Panc1 (cell line): ENCODE results near the gene RPL23. TPM values are rescaled to one million over a fixed set of nuclear protein-coding genes. Genes with fewer than 3 reads are reported as not detected.

ENCODE experiments used
- ATAC-seq: fragments of 200-7000 bp; cut with Tn5 transposase; 2 replicates; pipeline ENCODE4 v1.9.1; 2020; ENCODE audit warnings: mild to moderate bottlenecking, moderate library complexity
- BruUV-seq: library from RNA; stranded (reverse); fragments of 400-500 nt; replicated peaks from 2 replicates; lab custom pipeline; 2021; lab: Mats Ljungman, UMichigan
- CTCF ChIA-PET: fragments of 300-600 bp; sonication (Branson Sonifier 250); formaldehyde crosslinking; loops from one replicate; lab custom pipeline; 2022; ENCODE audit warnings: antibody characterized with exemption; lab: Charles Lee
- POLR2A ChIA-PET: fragments of 300-600 bp; sonication (Branson Sonifier 250); formaldehyde crosslinking; loops from one replicate; lab custom pipeline; 2022; ENCODE audit warnings: antibody characterized with exemption; lab: Charles Lee
- DNase-seq: peaks from one replicate; pipeline ENCODE4 v3.0.0-alpha.2; 2010; ENCODE audit warnings: low read depth, low spot score
- H3K27ac ChIP-seq: 2 replicates; pipeline ENCODE4 v1.5.1; 2011; ENCODE audit warnings: mild to moderate bottlenecking, low read length, inconsistent platforms
- H3K27me3 ChIP-seq: fragments of 200-500 bp; sonication (Bioruptor generic); 2 replicates; pipeline ENCODE4 v1.6.0; 2014; ENCODE audit warnings: low read length, inconsistent platforms; ENCODE audit not compliant: control insufficient read depth, insufficient read depth
- H3K36me3 ChIP-seq: fragments of 200-500 bp; sonication (Bioruptor generic); 2 replicates; pipeline ENCODE4 v1.5.1; 2014; ENCODE audit warnings: inconsistent platforms, mild to moderate bottlenecking, low read length, moderate library complexity; ENCODE audit not compliant: control insufficient read depth, insufficient read depth
- H3K4me1 ChIP-seq: 2 replicates; pipeline ENCODE4 v1.5.1; 2011; ENCODE audit warnings: inconsistent platforms, mild to moderate bottlenecking, low read length, moderate library complexity; ENCODE audit not compliant: control insufficient read depth, insufficient read depth
- H3K4me3 ChIP-seq, 2 experiments: 2 replicates each; pipeline ENCODE4 v1.5.1; 2011 to 2012; ENCODE audit warnings: low read depth in 2 of 2, low read length in 2 of 2, mild to moderate bottlenecking in 2 of 2, inconsistent platforms in 1 of 2, moderate library complexity in 1 of 2
- H3K9me3 ChIP-seq: fragments of 200-500 bp; sonication (Bioruptor generic); 2 replicates; pipeline ENCODE4 v1.5.1; 2014; ENCODE audit warnings: low read depth, mild to moderate bottlenecking, inconsistent platforms, low read length, moderate library complexity; ENCODE audit not compliant: control insufficient read depth, insufficient read depth
- POLR2AphosphoS5 ChIP-seq: IDR thresholded peaks from 2 replicates; pipeline ENCODE4 v1.6.1; 2012; ENCODE audit warnings: mild to moderate bottlenecking, low read depth, low read length, moderate library complexity
- TCF7L2 ChIP-seq: IDR thresholded peaks from 2 replicates; pipeline ENCODE4 v1.6.1; 2011; ENCODE audit warnings: mild to moderate bottlenecking, low read depth, low read length, inconsistent platforms
- in situ Hi-C: cut with HindIII; loops from 2 replicates; pipeline ENCODE4 v1.10.0; 2016; ENCODE audit warnings: low sequenced_read_pairs, low pct_unique_long_range_greater_than_20kb
- intact Hi-C: fragments of 100-400 bp; cut with micrococcal nuclease; formaldehyde crosslinking; loops from one replicate; pipeline ENCODE4 v1.10.0; 2022; ENCODE audit not compliant: unreplicated experiment
- total RNA-seq: library from RNA; stranded (reverse); gene quantifications from one replicate; pipeline ENCODE4 v1.2.1, GENCODE V29; 2021; ENCODE audit not compliant: unreplicated experiment
- TF ChIP-seq, protein P1 (sequence below): fragments of 450-650 bp; IDR thresholded peaks from 2 replicates; pipeline ENCODE4 v1.5.1; 2017; ENCODE audit warnings: mild to moderate bottlenecking
- TF ChIP-seq, protein P2 (sequence below), 2 experiments: IDR thresholded peaks; 2 replicates each; pipeline ENCODE4 v1.6.1; 2011 to 2012; ENCODE audit warnings: low read depth in 2 of 2, control low read depth in 1 of 2, low read length in 1 of 2, mild to moderate bottlenecking in 1 of 2, moderate library complexity in 1 of 2; ENCODE audit not compliant: insufficient read depth in 1 of 2

Gene RPL23
- total RNA-seq, 1 experiment from 2014 or later, result 649 TPM

DNA sequence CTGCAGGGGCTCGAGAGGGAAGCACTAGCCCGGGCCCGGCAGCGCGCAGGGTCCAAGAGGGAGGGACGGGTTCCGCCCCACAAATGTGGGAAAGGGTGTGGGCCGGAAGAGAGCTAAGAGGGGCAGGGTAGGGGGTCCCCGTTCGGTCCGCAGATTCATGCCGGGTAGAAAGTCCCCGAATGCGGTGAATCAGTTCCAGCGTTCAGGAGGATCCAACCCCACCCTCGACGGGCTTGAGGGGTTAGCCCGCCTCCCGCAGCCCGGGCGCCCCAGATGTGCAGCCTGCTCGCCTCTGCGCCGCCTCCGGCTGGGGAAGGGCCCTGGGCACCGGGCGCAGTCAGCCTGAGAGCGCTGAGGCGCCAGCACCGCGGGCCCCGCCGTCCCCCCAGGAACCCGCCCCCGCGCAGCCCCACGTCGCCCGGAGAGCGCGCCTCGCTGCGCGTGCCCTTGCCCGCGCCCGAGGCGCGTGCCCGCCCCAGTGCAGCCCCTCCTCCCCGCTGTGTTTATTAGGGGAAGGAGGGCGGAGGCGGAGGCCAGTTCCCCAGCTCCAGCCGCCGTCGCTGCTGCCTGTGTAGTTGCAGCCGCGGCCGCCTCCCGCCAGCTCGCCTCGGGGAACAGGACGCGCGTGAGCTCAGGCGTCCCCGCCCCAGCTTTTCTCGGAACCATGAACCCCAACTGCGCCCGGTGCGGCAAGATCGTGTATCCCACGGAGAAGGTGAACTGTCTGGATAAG, 16.2 kb upstream of the RPL23 start, which contains the start of gene LASP1:
LASP1 (plus strand) TSS at position 533 of the 733 bp plus-strand sequence; CDS start at position 665, 132 bp downstream.
- Histone ChIP-seq H3K9me3 (no peaks in the 10 kb centered on the region), H3K27me3 (no peaks in the 10 kb centered on the region), H3K4me1 (peaks cover 34% of the 10 kb centered on the region), H3K27ac (peak within 1 kb of the TSS; percentile 89), H3K36me3 (no peaks in the 10 kb centered on the region; the same call in 1 of the 2 replicates), H3K4me3 (peak within 1 kb of the TSS; percentile 87 to 94)
- ATAC-seq (peak; percentile 76), DNase-seq (no peak)
- ChIA-PET POLR2A (no interaction called here), CTCF (interaction anchor here (0.7 kb wide), 1 partner anchor 71 kb away, joined by 9 read pairs; no protein-coding TSS in a partner anchor)
- in situ Hi-C loops, result no loop called here
- intact Hi-C loops, result no loop called here
- BruUV-seq, result no TSS peak
- TF ChIP-seq POLR2AphosphoS5, result peak; percentile 86
- TF ChIP-seq, protein P1, sequence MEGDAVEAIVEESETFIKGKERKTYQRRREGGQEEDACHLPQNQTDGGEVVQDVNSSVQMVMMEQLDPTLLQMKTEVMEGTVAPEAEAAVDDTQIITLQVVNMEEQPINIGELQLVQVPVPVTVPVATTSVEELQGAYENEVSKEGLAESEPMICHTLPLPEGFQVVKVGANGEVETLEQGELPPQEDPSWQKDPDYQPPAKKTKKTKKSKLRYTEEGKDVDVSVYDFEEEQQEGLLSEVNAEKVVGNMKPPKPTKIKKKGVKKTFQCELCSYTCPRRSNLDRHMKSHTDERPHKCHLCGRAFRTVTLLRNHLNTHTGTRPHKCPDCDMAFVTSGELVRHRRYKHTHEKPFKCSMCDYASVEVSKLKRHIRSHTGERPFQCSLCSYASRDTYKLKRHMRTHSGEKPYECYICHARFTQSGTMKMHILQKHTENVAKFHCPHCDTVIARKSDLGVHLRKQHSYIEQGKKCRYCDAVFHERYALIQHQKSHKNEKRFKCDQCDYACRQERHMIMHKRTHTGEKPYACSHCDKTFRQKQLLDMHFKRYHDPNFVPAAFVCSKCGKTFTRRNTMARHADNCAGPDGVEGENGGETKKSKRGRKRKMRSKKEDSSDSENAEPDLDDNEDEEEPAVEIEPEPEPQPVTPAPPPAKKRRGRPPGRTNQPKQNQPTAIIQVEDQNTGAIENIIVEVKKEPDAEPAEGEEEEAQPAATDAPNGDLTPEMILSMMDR, result no peak
- TF ChIP-seq, protein P2, sequence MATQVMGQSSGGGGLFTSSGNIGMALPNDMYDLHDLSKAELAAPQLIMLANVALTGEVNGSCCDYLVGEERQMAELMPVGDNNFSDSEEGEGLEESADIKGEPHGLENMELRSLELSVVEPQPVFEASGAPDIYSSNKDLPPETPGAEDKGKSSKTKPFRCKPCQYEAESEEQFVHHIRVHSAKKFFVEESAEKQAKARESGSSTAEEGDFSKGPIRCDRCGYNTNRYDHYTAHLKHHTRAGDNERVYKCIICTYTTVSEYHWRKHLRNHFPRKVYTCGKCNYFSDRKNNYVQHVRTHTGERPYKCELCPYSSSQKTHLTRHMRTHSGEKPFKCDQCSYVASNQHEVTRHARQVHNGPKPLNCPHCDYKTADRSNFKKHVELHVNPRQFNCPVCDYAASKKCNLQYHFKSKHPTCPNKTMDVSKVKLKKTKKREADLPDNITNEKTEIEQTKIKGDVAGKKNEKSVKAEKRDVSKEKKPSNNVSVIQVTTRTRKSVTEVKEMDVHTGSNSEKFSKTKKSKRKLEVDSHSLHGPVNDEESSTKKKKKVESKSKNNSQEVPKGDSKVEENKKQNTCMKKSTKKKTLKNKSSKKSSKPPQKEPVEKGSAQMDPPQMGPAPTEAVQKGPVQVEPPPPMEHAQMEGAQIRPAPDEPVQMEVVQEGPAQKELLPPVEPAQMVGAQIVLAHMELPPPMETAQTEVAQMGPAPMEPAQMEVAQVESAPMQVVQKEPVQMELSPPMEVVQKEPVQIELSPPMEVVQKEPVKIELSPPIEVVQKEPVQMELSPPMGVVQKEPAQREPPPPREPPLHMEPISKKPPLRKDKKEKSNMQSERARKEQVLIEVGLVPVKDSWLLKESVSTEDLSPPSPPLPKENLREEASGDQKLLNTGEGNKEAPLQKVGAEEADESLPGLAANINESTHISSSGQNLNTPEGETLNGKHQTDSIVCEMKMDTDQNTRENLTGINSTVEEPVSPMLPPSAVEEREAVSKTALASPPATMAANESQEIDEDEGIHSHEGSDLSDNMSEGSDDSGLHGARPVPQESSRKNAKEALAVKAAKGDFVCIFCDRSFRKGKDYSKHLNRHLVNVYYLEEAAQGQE (IDR thresholded peaks at IDR 0.05; ENCODE audit: insufficient read depth in 1 of 2, low read depth in 2 of 2, low read length in 1 of 2), result no peak

DNA sequence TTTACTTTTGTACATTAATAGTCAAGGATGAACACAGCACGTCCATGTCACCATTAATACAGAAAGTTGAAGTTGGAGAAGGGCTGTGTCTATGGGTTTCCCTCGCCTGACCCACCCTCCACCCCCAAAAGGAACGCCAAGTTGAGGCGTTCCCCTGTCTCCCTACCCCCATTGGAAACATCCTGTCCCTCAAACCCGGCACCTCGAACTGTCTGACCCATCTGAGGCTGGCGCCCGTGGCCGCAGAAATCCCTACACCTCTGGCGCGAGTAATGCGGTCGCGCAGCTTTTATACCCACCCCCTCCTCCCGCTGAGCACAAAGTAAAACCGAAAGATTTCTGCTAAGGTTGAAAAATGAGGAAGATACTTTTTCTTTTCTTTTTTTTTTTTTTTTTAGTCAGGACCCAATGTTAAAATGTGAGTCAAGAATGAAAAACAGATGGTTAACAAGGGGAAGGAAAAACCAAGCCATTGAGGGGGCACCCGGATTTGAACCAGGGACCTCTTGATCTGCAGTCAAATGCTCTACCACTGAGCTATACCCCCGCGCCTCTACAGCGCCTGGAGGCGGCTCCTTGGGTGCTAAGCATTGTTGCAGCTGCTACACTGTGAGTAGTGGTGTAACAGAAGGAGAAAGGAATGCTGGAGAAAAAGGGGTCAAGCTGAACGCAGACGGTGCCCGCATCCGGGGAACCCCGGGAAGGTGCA, 15.4 kb upstream of the RPL23 start:
- DNase-seq, result peak; percentile 63
- POLR2A ChIA-PET, result no interaction called here
- Histone ChIP-seq H3K9me3 (no peaks in the 10 kb centered on the region), H3K36me3 (no peaks in the 10 kb centered on the region; the same call in 1 of the 2 replicates), H3K27me3 (no peaks in the 10 kb centered on the region), H3K27ac (peak overlapping the region; percentile 89), H3K4me1 (peaks cover 27% of the 10 kb centered on the region), H3K4me3 (peak overlapping the region; percentile 87 to 94)
- TF ChIP-seq TCF7L2, result no peak
- peak; percentile 74 for ATAC-seq
- intact Hi-C loops (no loop called here), in situ Hi-C loops (no loop called here)
- BruUV-seq, result no TSS peak
- CTCF ChIA-PET, result interaction anchor here (0.7 kb wide), 2 partner anchors 70 to 593 kb away, joined by 4 to 9 read pairs; no protein-coding TSS in a partner anchor
